ENCODE data around the gene PRDM10.

- TF ChIP-seq CTCF (conservative IDR thresholded peaks at IDR 0.05 in 1 of 2, IDR thresholded peaks at IDR 0.05 in 1 of 2; ENCODE audit: low read depth in 1 of 2, low read length in 2 of 2), result no peak
- TF ChIP-seq EZH2 (IDR thresholded peaks at IDR 0.05; ENCODE audit: low read length, missing control alignments), result no peak
Observed at GRCh38 chr11:129853518-129854231, 149.0 kb downstream of the PRDM10 start.

All from fibroblast of lung (primary cell).